GM19035 (cell line): ENCODE data around the gene KSR2.
"Not testable (repeated sequence)": the region's sequence is repeated elsewhere in the genome, so short reads cannot be mapped to it uniquely, and the experiment has no call there.

ENCODE experiments used
- ATAC-seq: cut with Tn5 transposase; IDR thresholded peaks from one replicate; pipeline ENCODE4 v1.9.1; 2021; ENCODE audit not compliant: unreplicated experiment

Gene KSR2

GRCh38 chr12:117762143-117762542 lies 206.6 kb downstream of the KSR2 start:
- no peak for ATAC-seq

GRCh38 chr12:117761528-117762100 lies 207.2 kb downstream of the KSR2 start:
- no peak for ATAC-seq

GRCh38 chr12:117760990-117761389 lies 207.8 kb downstream of the KSR2 start:
- no peak for ATAC-seq

GRCh38 chr12:117750657-117751056 lies 218.1 kb downstream of the KSR2 start:
- ATAC-seq = no peak

GRCh38 chr12:117749431-117749830 lies 219.4 kb downstream of the KSR2 start:
- ATAC-seq = no peak

GRCh38 chr12:117746358-117746757 lies 222.4 kb downstream of the KSR2 start:
- not testable (repeated sequence) for ATAC-seq

GRCh38 chr12:117744418-117744817 lies 224.4 kb downstream of the KSR2 start:
- no peak for ATAC-seq

GRCh38 chr12:117743761-117744160 lies 225.0 kb downstream of the KSR2 start:
- ATAC-seq = no peak

GRCh38 chr12:117742721-117743120 lies 226.1 kb downstream of the KSR2 start:
- ATAC-seq = no peak

- no peak for ATAC-seq
Observed at GRCh38 chr12:117738233-117738632, 230.6 kb downstream of the KSR2 start.

GRCh38 chr12:117733549-117733805 lies 235.3 kb downstream of the KSR2 start:
- ATAC-seq = no peak

- ATAC-seq = no peak
Observed at GRCh38 chr12:117732761-117733548, 235.8 kb downstream of the KSR2 start.

- ATAC-seq = not testable (repeated sequence)
Observed at GRCh38 chr12:117731131-117731530, 237.7 kb downstream of the KSR2 start.

- no peak for ATAC-seq
Observed at GRCh38 chr12:117727301-117727700, 241.5 kb downstream of the KSR2 start.

- ATAC-seq = no peak
Observed at GRCh38 chr12:117724543-117724942, 244.2 kb downstream of the KSR2 start.

GRCh38 chr12:117718559-117718958 lies 250.2 kb downstream of the KSR2 start:
- ATAC-seq = no peak

GRCh38 chr12:117718141-117718540 lies 250.6 kb downstream of the KSR2 start:
- ATAC-seq = no peak

GRCh38 chr12:117714203-117714602 lies 254.6 kb downstream of the KSR2 start:
- ATAC-seq = no peak

- no peak for ATAC-seq
Observed at GRCh38 chr12:117710121-117710520, 258.7 kb downstream of the KSR2 start.

- no peak for ATAC-seq
Observed at GRCh38 chr12:117707861-117708260, 260.9 kb downstream of the KSR2 start.

- ATAC-seq = no peak
Observed at GRCh38 chr12:117703584-117703983, 265.2 kb downstream of the KSR2 start.

GRCh38 chr12:117702741-117703140 lies 266.0 kb downstream of the KSR2 start:
- ATAC-seq = no peak

- ATAC-seq = no peak
Observed at GRCh38 chr12:117699575-117699974, 269.2 kb downstream of the KSR2 start.
